OCI-LY3 (cell line): ENCODE results near the gene SETDB2.
A peak's percentile ranks its signal among the peaks of the same experiment; 100 is the strongest.

ENCODE experiments used
- H2AFZ ChIP-seq: fragments of 200-600, 300-600 bp; shearing (Covaris generic); 2 replicates; pipeline ENCODE4 v1.6.0; 2014; ENCODE audit warnings: antibody characterized with exemption, low read depth, low read length
- H3K27ac ChIP-seq: fragments of 200-600, 300-600 bp; sonication (generic); 2 replicates; pipeline ENCODE4 v1.5.1; 2014; ENCODE audit warnings: mild to moderate bottlenecking, low read length, moderate library complexity, mixed read lengths
- H3K27me3 ChIP-seq: fragments of 200-600, 300-600 bp; sonication (generic); 2 replicates; pipeline ENCODE4 v1.6.1; 2014; ENCODE audit warnings: low read depth, low read length, mixed read lengths
- H3K36me3 ChIP-seq: fragments of 200-600, 300-600 bp; sonication (generic); replicated peaks from 2 replicates; pipeline ENCODE3; 2014; ENCODE audit warnings: low read depth, low read length, mixed read lengths
- H3K4me1 ChIP-seq: fragments of 300-600, 200-600 bp; sonication (generic); 2 replicates; pipeline ENCODE4 v1.6.1; 2014; ENCODE audit warnings: low read length, mixed read lengths
- H3K4me2 ChIP-seq: fragments of 200-600, 300-600 bp; sonication (generic); 2 replicates; pipeline ENCODE4 v1.6.1; 2014; ENCODE audit warnings: low read length, mixed read lengths
- H3K4me3 ChIP-seq: fragments of 300-600, 200-600 bp; sonication (generic); 2 replicates; pipeline ENCODE4 v1.5.1; 2014; ENCODE audit warnings: antibody characterized with exemption, mild to moderate bottlenecking, low read length, moderate library complexity
- H3K79me2 ChIP-seq: fragments of 300-600, 200-600 bp; shearing (Covaris generic); 2 replicates; pipeline ENCODE4 v1.6.1; 2014; ENCODE audit warnings: mild to moderate bottlenecking, low read length, mixed read lengths
- H3K9ac ChIP-seq: fragments of 300-600, 200-600 bp; shearing (Covaris generic); 2 replicates; pipeline ENCODE4 v1.6.0; 2014; ENCODE audit warnings: mild to moderate bottlenecking, low read length, moderate library complexity
- H3K9me3 ChIP-seq: fragments of 200-600, 300-600 bp; shearing (Covaris generic); 2 replicates; pipeline ENCODE4 v1.6.1; 2014; ENCODE audit warnings: low read length, mixed read lengths; ENCODE audit not compliant: insufficient read depth
- H4K20me1 ChIP-seq: fragments of 200-600, 300-600 bp; sonication (generic); 2 replicates; pipeline ENCODE4 v1.6.1; 2016; ENCODE audit warnings: low read length, mixed read lengths; ENCODE audit not compliant: insufficient read depth
- EZH2phosphoT487 ChIP-seq: fragments of 200-600 bp; shearing (Covaris generic); IDR thresholded peaks from 2 replicates; pipeline ENCODE4 v1.6.1; 2018; ENCODE audit warnings: antibody characterized with exemption, mixed run types, low read depth
- TF ChIP-seq, protein P1 (sequence below): fragments of 200-600, 300-600 bp; sonication (generic); IDR thresholded peaks from 2 replicates; pipeline ENCODE4 v1.5.1; 2014; ENCODE audit warnings: antibody characterized with exemption, low read length, low read depth

Gene SETDB2

DNA sequence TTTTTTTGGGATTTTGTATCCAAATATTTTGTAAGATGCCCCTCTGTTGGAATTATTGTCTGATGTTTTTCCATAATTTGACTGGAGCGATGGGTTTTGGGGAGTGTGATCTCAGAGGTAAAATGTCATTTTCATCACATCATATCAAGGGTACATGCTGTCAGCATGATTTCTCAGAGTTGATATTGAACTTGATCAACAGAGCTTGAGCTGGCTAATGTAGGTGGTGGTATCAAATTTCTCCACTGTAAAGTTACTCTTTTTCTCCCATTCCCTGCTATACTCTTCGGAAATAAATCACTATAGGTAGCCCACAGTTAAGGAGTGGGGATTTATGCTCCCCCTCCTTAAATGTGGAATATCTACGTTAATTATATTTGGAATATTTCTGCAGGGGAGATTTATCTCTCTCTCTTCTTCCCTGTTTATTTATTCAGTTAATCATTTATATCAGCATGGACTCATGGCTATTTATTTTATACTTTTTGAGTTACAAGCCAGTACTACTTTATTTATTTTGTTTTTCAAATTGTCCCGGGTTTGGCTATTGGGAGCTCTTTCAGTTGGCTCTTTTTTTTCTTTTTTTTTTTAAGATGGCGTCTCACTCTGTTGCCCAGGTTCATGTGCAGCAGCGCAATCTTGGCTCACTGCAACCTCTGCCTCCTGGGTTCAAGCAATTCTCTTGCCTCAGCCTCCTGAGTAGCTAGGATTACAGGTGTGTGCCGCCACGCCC lies 8.8 kb downstream of the SETDB2 start:
- H3K9ac ChIP-seq = no peak overlapping the region
- TF ChIP-seq EZH2phosphoT487 = no peak
- TF ChIP-seq, protein P1, sequence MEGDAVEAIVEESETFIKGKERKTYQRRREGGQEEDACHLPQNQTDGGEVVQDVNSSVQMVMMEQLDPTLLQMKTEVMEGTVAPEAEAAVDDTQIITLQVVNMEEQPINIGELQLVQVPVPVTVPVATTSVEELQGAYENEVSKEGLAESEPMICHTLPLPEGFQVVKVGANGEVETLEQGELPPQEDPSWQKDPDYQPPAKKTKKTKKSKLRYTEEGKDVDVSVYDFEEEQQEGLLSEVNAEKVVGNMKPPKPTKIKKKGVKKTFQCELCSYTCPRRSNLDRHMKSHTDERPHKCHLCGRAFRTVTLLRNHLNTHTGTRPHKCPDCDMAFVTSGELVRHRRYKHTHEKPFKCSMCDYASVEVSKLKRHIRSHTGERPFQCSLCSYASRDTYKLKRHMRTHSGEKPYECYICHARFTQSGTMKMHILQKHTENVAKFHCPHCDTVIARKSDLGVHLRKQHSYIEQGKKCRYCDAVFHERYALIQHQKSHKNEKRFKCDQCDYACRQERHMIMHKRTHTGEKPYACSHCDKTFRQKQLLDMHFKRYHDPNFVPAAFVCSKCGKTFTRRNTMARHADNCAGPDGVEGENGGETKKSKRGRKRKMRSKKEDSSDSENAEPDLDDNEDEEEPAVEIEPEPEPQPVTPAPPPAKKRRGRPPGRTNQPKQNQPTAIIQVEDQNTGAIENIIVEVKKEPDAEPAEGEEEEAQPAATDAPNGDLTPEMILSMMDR = no peak
- H3K4me2 ChIP-seq = no peak overlapping the region
- peaks cover 13% of the 10 kb centered on the region for H3K36me3 ChIP-seq
- H3K4me3 ChIP-seq = no peak overlapping the region
- H3K79me2 ChIP-seq = peaks cover 12% of the 10 kb centered on the region
- no peak overlapping the region for H3K27ac ChIP-seq
- H3K9me3 ChIP-seq = no peaks in the 10 kb centered on the region
- no peaks in the 10 kb centered on the region for H3K27me3 ChIP-seq
- H4K20me1 ChIP-seq = no peaks in the 10 kb centered on the region
- H2AFZ ChIP-seq = no peak overlapping the region
- peaks cover 5% of the 10 kb centered on the region for H3K4me1 ChIP-seq

DNA sequence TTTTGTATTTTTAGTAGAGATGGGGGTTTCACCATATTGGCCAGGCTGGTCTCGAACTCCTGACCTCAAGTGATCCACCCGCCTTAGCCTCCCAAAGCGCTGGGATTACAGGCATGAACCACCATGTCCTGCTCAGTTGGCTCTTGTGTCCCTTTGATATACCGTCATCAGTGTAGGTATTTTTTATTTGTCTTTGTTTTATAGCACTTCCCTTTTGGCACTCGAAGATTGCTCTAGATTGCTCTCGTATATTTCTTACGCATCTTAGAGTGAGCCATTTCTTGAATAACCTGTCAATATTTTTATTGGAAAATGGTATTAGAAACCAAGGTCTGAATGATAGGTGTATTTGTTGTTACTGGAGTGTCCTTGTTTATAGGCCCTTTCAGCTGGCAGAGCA lies 9.4 kb downstream of the SETDB2 start:
- Histone ChIP-seq H3K9me3 (no peaks in the 10 kb centered on the region), H3K79me2 (peaks cover 6% of the 10 kb centered on the region; the same call in 1 of the 2 replicates), H2AFZ (no peak overlapping the region), H3K4me3 (no peak overlapping the region), H4K20me1 (no peaks in the 10 kb centered on the region), H3K9ac (no peak overlapping the region), H3K27ac (no peak overlapping the region), H3K4me1 (peaks cover 5% of the 10 kb centered on the region), H3K27me3 (no peaks in the 10 kb centered on the region), H3K36me3 (peaks cover 13% of the 10 kb centered on the region), H3K4me2 (no peak overlapping the region)
- TF ChIP-seq, protein P1 = no peak
- no peak for TF ChIP-seq EZH2phosphoT487

GRCh38 chr13:49454388-49455006 lies 10.4 kb downstream of the SETDB2 start:
- H4K20me1 ChIP-seq = no peaks in the 10 kb centered on the region
- H3K4me2 ChIP-seq = peak overlapping the region; percentile 37
- H3K36me3 ChIP-seq = peaks cover 11% of the 10 kb centered on the region
- no peak overlapping the region for H3K9ac ChIP-seq
- no peak overlapping the region for H2AFZ ChIP-seq
- TF ChIP-seq, protein P1 = no peak
- TF ChIP-seq EZH2phosphoT487 = no peak
- peaks cover 5% of the 10 kb centered on the region for H3K4me1 ChIP-seq
- no peaks in the 10 kb centered on the region for H3K27me3 ChIP-seq
- no peaks in the 10 kb centered on the region for H3K9me3 ChIP-seq
- no peak overlapping the region for H3K4me3 ChIP-seq
- no peaks in the 10 kb centered on the region for H3K79me2 ChIP-seq
- no peak overlapping the region for H3K27ac ChIP-seq

DNA sequence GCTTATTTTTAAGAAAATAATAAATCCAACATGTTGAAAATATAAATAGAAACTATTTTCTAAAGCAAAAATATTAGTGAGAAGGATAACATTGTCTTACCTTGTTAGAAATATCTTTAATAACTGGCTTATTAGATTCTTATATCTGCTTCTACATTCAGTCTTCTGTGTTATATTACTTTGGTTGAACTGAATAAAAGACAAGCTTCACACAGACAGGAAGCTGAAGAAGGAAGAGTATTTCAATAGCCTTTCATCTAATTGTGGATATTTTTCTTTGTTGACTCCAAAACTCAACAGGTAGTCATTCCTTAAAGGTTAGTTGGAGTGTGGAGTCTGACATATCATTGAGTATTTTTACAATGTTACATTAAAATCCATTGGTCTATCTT lies 10.9 kb downstream of the SETDB2 start:
- TF ChIP-seq EZH2phosphoT487 = no peak
- TF ChIP-seq, protein P1 = no peak
- Histone ChIP-seq H4K20me1 (no peaks in the 10 kb centered on the region), H3K27me3 (no peaks in the 10 kb centered on the region), H3K4me3 (no peak overlapping the region), H2AFZ (no peak overlapping the region), H3K4me2 (no peak overlapping the region), H3K36me3 (peaks cover 6% of the 10 kb centered on the region), H3K4me1 (peaks cover 5% of the 10 kb centered on the region), H3K9ac (no peak overlapping the region), H3K27ac (no peak overlapping the region), H3K9me3 (no peaks in the 10 kb centered on the region), H3K79me2 (no peaks in the 10 kb centered on the region)
